K562 (cell line): ENCODE results near the gene GYPC. TPM values are rescaled to one million over a fixed set of nuclear protein-coding genes. Genes with fewer than 3 reads are reported as not detected.

Experiments
- ATF4 ChIP-seq: fragments of 450-650 bp; formaldehyde crosslinking; IDR thresholded peaks from 2 replicates; pipeline ENCODE4 v1.4.0; 2022; ENCODE audit warnings: mild to moderate bottlenecking, moderate library complexity
- BDP1 ChIP-seq: IDR thresholded peaks from 3 replicates; pipeline ENCODE4 v1.6.1; 2011; ENCODE audit not compliant: insufficient read length, insufficient read depth
- CBX3 ChIP-seq, 2 experiments: IDR thresholded peaks; 1 replicate in 1 of 2; 2 replicates in 1 of 2; pipeline ENCODE4 v1.6.1; 2012; ENCODE audit warnings: inconsistent platforms in 2 of 2, low read length in 2 of 2, borderline replicate concordance in 1 of 2, control low read depth in 1 of 2
- CREB3 ChIP-seq: fragments of 450-650 bp; conservative IDR thresholded peaks from 2 replicates; pipeline ENCODE4 v1.6.1; 2016; ENCODE audit warnings: missing genetic modification characterization, low read depth, mild to moderate bottlenecking, missing compliant biosample characterization, moderate library complexity
- EP400 ChIP-seq: fragments of 450-650 bp; IDR thresholded peaks from 2 replicates; pipeline ENCODE4 v1.6.1; 2017; ENCODE audit warnings: antibody characterized with exemption, mild to moderate bottlenecking, moderate library complexity
- ETV6 ChIP-seq, 3 experiments: fragments of 150-350 bp in 1 of 3; sonication (generic) in 1 of 3; formaldehyde crosslinking in 1 of 3; IDR thresholded peaks; 2 replicates each; pipeline versions ENCODE4 v1.6.1 to v1.8.0; 2014 to 2022; ENCODE audit warnings: borderline replicate concordance in 2 of 3, low read depth in 2 of 3, antibody characterized with exemption in 1 of 3, low read length in 1 of 3, mild to moderate bottlenecking in 1 of 3, missing genetic modification reagents in 1 of 3
- HDAC2 ChIP-seq: fragments of 450-650 bp; IDR thresholded peaks from 2 replicates; pipeline ENCODE4 v1.6.1; 2016; ENCODE audit warnings: mild to moderate bottlenecking
- HES1 ChIP-seq: fragments of 450-650 bp; IDR thresholded peaks from 2 replicates; pipeline ENCODE4 v1.6.1; 2016; ENCODE audit warnings: low read depth, mild to moderate bottlenecking, moderate library complexity
- MAFK ChIP-seq: IDR thresholded peaks from 2 replicates; pipeline ENCODE4 v1.6.1; 2011; ENCODE audit warnings: low read length, improper control_type of control experiment
- MECOM ChIP-seq: fragments of 250-450 bp; sonication (Bioruptor Pico); IDR thresholded peaks from 2 replicates; pipeline ENCODE4 v1.8.0; 2022; ENCODE audit warnings: inconsistent platforms
- MYNN ChIP-seq, 2 experiments: sonication (generic); formaldehyde crosslinking in 1 of 2; IDR thresholded peaks; 2 replicates each; pipeline versions ENCODE4 v1.5.0 to v1.6.1; 2016 to 2020; ENCODE audit warnings: antibody characterized with exemption in 1 of 2, missing genetic modification reagents in 1 of 2
- NCOR1 ChIP-seq: fragments of 450-650 bp; IDR thresholded peaks from 2 replicates; pipeline ENCODE4 v1.6.1; 2016; ENCODE audit warnings: mild to moderate bottlenecking, moderate library complexity
- NUFIP1 ChIP-seq: fragments of 450-650 bp; IDR thresholded peaks from 2 replicates; pipeline ENCODE4 v1.6.1; 2018; ENCODE audit not compliant: partially characterized antibody
- POLR2H ChIP-seq: IDR thresholded peaks from 2 replicates; pipeline ENCODE4 v1.6.1; 2016; ENCODE audit warnings: missing genetic modification characterization, low read depth, mild to moderate bottlenecking, control low read depth, missing compliant biosample characterization, moderate library complexity
- POU5F1 ChIP-seq: fragments of 150-350 bp; IDR thresholded peaks from 2 replicates; pipeline ENCODE4 v1.6.1; 2014; ENCODE audit warnings: borderline replicate concordance, low read length, low read depth, mild to moderate bottlenecking; ENCODE audit not compliant: partially characterized antibody
- RBM15 ChIP-seq: fragments of 200-400 bp; formaldehyde crosslinking; IDR thresholded peaks from 2 replicates; pipeline ENCODE4 v1.6.1; 2018; ENCODE audit warnings: mild to moderate bottlenecking, low read length, moderate library complexity; ENCODE audit not compliant: insufficient read depth
- SMARCC2 ChIP-seq: fragments of 450-650 bp; IDR thresholded peaks from 2 replicates; pipeline ENCODE4 v1.6.1; 2017; ENCODE audit warnings: antibody characterized with exemption, moderate library complexity, mild to moderate bottlenecking, low read depth
- SMARCE1 ChIP-seq: fragments of 450-650 bp; IDR thresholded peaks from 2 replicates; pipeline ENCODE4 v1.7.1; 2016; ENCODE audit warnings: mild to moderate bottlenecking
- SMC3 ChIP-seq: conservative IDR thresholded peaks from 2 replicates; pipeline ENCODE4 v1.6.1; 2011; ENCODE audit warnings: low read depth, low read length, improper control_type of control experiment; ENCODE audit not compliant: insufficient read depth
- ZBTB7A ChIP-seq: IDR thresholded peaks from 2 replicates; pipeline ENCODE4 v1.6.1; 2011; ENCODE audit warnings: low read depth, mild to moderate bottlenecking, low read length, moderate library complexity, borderline replicate concordance; ENCODE audit not compliant: control insufficient read depth
- ZC3H4 ChIP-seq: sonication (generic); formaldehyde crosslinking; IDR thresholded peaks from 2 replicates; pipeline ENCODE4 v1.9.0; 2021; ENCODE audit warnings: missing genetic modification reagents, borderline replicate concordance
- ZNF12 ChIP-seq: sonication (generic); formaldehyde crosslinking; IDR thresholded peaks from 2 replicates; pipeline ENCODE4 v1.4.0; 2020; ENCODE audit warnings: mild to moderate bottlenecking, missing genetic modification reagents
- ZNF134 ChIP-seq: fragments of 250-450 bp; sonication (Bioruptor Pico); conservative IDR thresholded peaks from 2 replicates; pipeline ENCODE4 v1.4.0; 2020
- ZNF143 ChIP-seq: sonication (generic); formaldehyde crosslinking; IDR thresholded peaks from 2 replicates; pipeline ENCODE4 v1.9.0; 2022; ENCODE audit warnings: mild to moderate bottlenecking, missing genetic modification reagents
- ZNF165 ChIP-seq: fragments of 250-450 bp; sonication (Bioruptor Pico); IDR thresholded peaks from 2 replicates; pipeline ENCODE4 v1.4.0; 2020; ENCODE audit warnings: borderline replicate concordance
- ZNF253 ChIP-seq: fragments of 250-450 bp; sonication (Bioruptor Pico); conservative IDR thresholded peaks from 2 replicates; pipeline ENCODE4 v1.6.1; 2021; ENCODE audit warnings: mild to moderate bottlenecking
- ZNF408 ChIP-seq: fragments of 250-450 bp; sonication (Bioruptor Pico); IDR thresholded peaks from 2 replicates; pipeline ENCODE4 v1.4.0; 2020; ENCODE audit warnings: low read depth, mild to moderate bottlenecking, moderate library complexity
- polyA plus RNA-seq, 8 experiments: library from polyadenylated mRNA; depleted of rRNA in 4 of 8; stranded (reverse) in 5 of 8; unstranded in 3 of 8; fragments of >200 nt; fragmentation: Nextera tagmentation in 2 of 8; fragmentation: Illumina TruSeq in 1 of 8; extraction: Ambion mirVana in 2 of 8; extraction: Trizol in 1 of 8; gene quantifications; 2 replicates each; pipeline versions ENCODE4 v1.2.1 to v1.2.3, GENCODE V29; 2011 to 2014; ENCODE audit warnings: inconsistent platforms in 1 of 8, missing spikeins in 1 of 8
- total RNA-seq, 7 experiments: library from RNA; depleted of rRNA in 6 of 7; stranded (reverse); fragments of >200 nt in 6 of 7; fragmentation: Illumina TruSeq in 2 of 7; extraction: Trizol in 2 of 7; gene quantifications; 2 replicates each; pipeline versions ENCODE4 v1.2.1 to v1.2.3, GENCODE V29; 2011 to 2021; ENCODE audit warnings: low replicate concordance in 1 of 7

The GYPC gene
- total and polyA plus RNA-seq, 9 of the 15 experiments (the other 6 are each of a cell fraction or from before 2014, with no cell fraction given), result 50.6 to 282 (median 194) TPM

- no peak for TF ChIP-seq ZC3H4 (CRISPR knock-in tag)
- no peak for TF ChIP-seq ZNF253
- peak; percentile 94 for TF ChIP-seq SMARCC2
- peak; percentile 92 for TF ChIP-seq ZBTB7A
- TF ChIP-seq RBM15, result no peak
- TF ChIP-seq HES1, result peak; percentile 78
- TF ChIP-seq BDP1, result no peak
- TF ChIP-seq ZNF143 (CRISPR knock-in tag), result no peak
- no peak for TF ChIP-seq EP400
- no peak for TF ChIP-seq ZNF408 (CRISPR knock-in tag)
- 0 out of 2 replicates have a peak, but pooled peaks have one; percentile 56 for TF ChIP-seq CREB3 (tag)
- TF ChIP-seq ZNF12, result peak; percentile 29; the same call in 1 of the 2 replicates
- peak in 1 of 2 experiments; percentile 88; a peak in 2 of 3 replicates for TF ChIP-seq CBX3 (IDR thresholded peaks at IDR 0.05; ENCODE audit: borderline replicate concordance in 1 of 2, low read length in 2 of 2)
- no peak for TF ChIP-seq ZNF165 (CRISPR knock-in tag)
- TF ChIP-seq ZNF134, result peak; percentile 59; the same call in 1 of the 2 replicates
- peak; percentile 74; the same call in 1 of the 2 replicates for TF ChIP-seq HDAC2
- TF ChIP-seq ETV6 (IDR thresholded peaks at IDR 0.05; ENCODE audit: borderline replicate concordance in 1 of 2, low read depth in 2 of 2, low read length in 1 of 2), result peak in 1 of 2 experiments; percentile 52; a peak in 1 of 4 replicates
- no peak for TF ChIP-seq ETV6 (CRISPR knock-in tag; IDR thresholded peaks at IDR 0.05; ENCODE audit: borderline replicate concordance)
- TF ChIP-seq MYNN (IDR thresholded peaks at IDR 0.05), result peak; percentile 91
- TF ChIP-seq MYNN (CRISPR knock-in tag; IDR thresholded peaks at IDR 0.05), result no peak
- TF ChIP-seq SMC3, result no peak
- TF ChIP-seq POLR2H, result no peak
- TF ChIP-seq SMARCE1, result peak; percentile 97
- TF ChIP-seq NUFIP1, result no peak
- peak; percentile 99 for TF ChIP-seq NCOR1
- 0 out of 2 replicates have a peak, but pooled peaks have one; percentile 12 for TF ChIP-seq MAFK
- TF ChIP-seq MECOM, result peak; percentile 86
- peak; percentile 61; the same call in 1 of the 2 replicates for TF ChIP-seq ATF4 (CRISPR knock-in tag)
- TF ChIP-seq POU5F1, result no peak
These were observed 18.3 kb downstream of the GYPC start (continued) for GRCh38 chr2:126674075-126674744.
